K562 (cell line): ENCODE results near the gene POR. TPM values are rescaled to one million over a fixed set of nuclear protein-coding genes. Genes with fewer than 3 reads are reported as not detected.

Experiments used
- BRF1 ChIP-seq: IDR thresholded peaks from 3 replicates; pipeline ENCODE4 v1.6.1; 2011; ENCODE audit warnings: borderline replicate concordance, mild to moderate bottlenecking; ENCODE audit not compliant: insufficient read length; ENCODE audit errors: extremely low read depth
- COPS2 ChIP-seq: fragments of 450-650 bp; conservative IDR thresholded peaks from 2 replicates; pipeline ENCODE4 v1.6.1; 2016; ENCODE audit warnings: mild to moderate bottlenecking, moderate library complexity
- DDX20 ChIP-seq: fragments of 450-650 bp; IDR thresholded peaks from 2 replicates; pipeline ENCODE4 v1.6.1; 2016; ENCODE audit warnings: missing genetic modification characterization, low read depth, mild to moderate bottlenecking, missing compliant biosample characterization, moderate library complexity
- DLX4 ChIP-seq: fragments of 250-450 bp; sonication (Bioruptor Pico); IDR thresholded peaks from 2 replicates; pipeline ENCODE4 v1.6.1; 2021; ENCODE audit warnings: mild to moderate bottlenecking
- EZH2 ChIP-seq: IDR thresholded peaks from 2 replicates; pipeline ENCODE4 v1.6.1; 2012; ENCODE audit warnings: low read depth, mild to moderate bottlenecking, inconsistent platforms, low read length, borderline replicate concordance
- HMGN3 ChIP-seq: IDR thresholded peaks from 2 replicates; pipeline ENCODE4 v1.6.1; 2011; ENCODE audit warnings: borderline replicate concordance, low read depth, mild to moderate bottlenecking, mixed read lengths, low read length; ENCODE audit not compliant: insufficient read length; ENCODE audit errors: extremely low read depth
- MAFF ChIP-seq: IDR thresholded peaks from 2 replicates; pipeline ENCODE4 v1.6.1; 2012; ENCODE audit warnings: low read length, improper control_type of control experiment
- NEUROD1 ChIP-seq: fragments of 150-350 bp; IDR thresholded peaks from 2 replicates; pipeline ENCODE4 v1.6.1; 2014; ENCODE audit warnings: borderline replicate concordance, low read length, low read depth; ENCODE audit not compliant: partially characterized antibody
- NFE2L1 ChIP-seq: fragments of 450-650 bp; IDR thresholded peaks from 2 replicates; pipeline ENCODE4 v1.6.1; 2016; ENCODE audit warnings: missing genetic modification characterization, low read depth, mild to moderate bottlenecking, missing compliant biosample characterization, moderate library complexity, borderline replicate concordance
- NFYB ChIP-seq: IDR thresholded peaks from 2 replicates; pipeline ENCODE4 v1.6.1; 2011; ENCODE audit warnings: mild to moderate bottlenecking, moderate library complexity; ENCODE audit not compliant: insufficient read length; ENCODE audit errors: extremely low read depth
- RAD21 ChIP-seq, 2 experiments: fragments of 250-450 bp in 1 of 2; fragments of 450-650 bp in 1 of 2; sonication (Bioruptor Pico) in 1 of 2; formaldehyde crosslinking in 1 of 2; IDR thresholded peaks in 1 of 2; conservative IDR thresholded peaks in 1 of 2; 2 replicates each; pipeline versions ENCODE4 v1.4.0 to v1.8.0; 2020 to 2022; ENCODE audit warnings: mild to moderate bottlenecking in 2 of 2, moderate library complexity in 1 of 2
- RHOXF2B ChIP-seq: fragments of 250-450 bp; sonication (Bioruptor Pico); conservative IDR thresholded peaks from 2 replicates; pipeline ENCODE4 v1.5.1; 2021
- TBP ChIP-seq: optimal IDR thresholded peaks from 2 replicates; pipeline ENCODE3; 2011; ENCODE audit warnings: low read depth, low read length, improper control_type of control experiment
- THRAP3 ChIP-seq: fragments of 450-650 bp; IDR thresholded peaks from 2 replicates; pipeline ENCODE4 v1.6.1; 2016; ENCODE audit warnings: mild to moderate bottlenecking, inconsistent platforms, borderline replicate concordance
- TOE1 ChIP-seq, 2 experiments: fragments of 450-650 bp in 1 of 2; sonication (generic) in 1 of 2; formaldehyde crosslinking in 1 of 2; IDR thresholded peaks; 2 replicates each; pipeline versions ENCODE4 v1.7.1 to v1.8.0; 2016 to 2022; ENCODE audit warnings: borderline replicate concordance in 2 of 2, mild to moderate bottlenecking in 2 of 2, antibody characterized with exemption in 1 of 2, inconsistent platforms in 1 of 2, low read depth in 1 of 2, missing genetic modification reagents in 1 of 2, moderate library complexity in 1 of 2
- ZBTB2 ChIP-seq: fragments of 450-650 bp; IDR thresholded peaks from 2 replicates; pipeline ENCODE4 v1.6.1; 2016; ENCODE audit warnings: antibody characterized with exemption
- ZBTB8A ChIP-seq: fragments of 450-650 bp; IDR thresholded peaks from 2 replicates; pipeline ENCODE4 v1.6.1; 2018; ENCODE audit warnings: mild to moderate bottlenecking, moderate library complexity; ENCODE audit not compliant: partially characterized antibody
- ZNF224 ChIP-seq: sonication (generic); formaldehyde crosslinking; IDR thresholded peaks from 2 replicates; pipeline ENCODE4 v1.8.0; 2022; ENCODE audit warnings: mild to moderate bottlenecking, missing genetic modification reagents
- ZNF311 ChIP-seq: fragments of 250-450 bp; sonication (Bioruptor Pico); IDR thresholded peaks from 2 replicates; pipeline ENCODE4 v1.4.0; 2020; ENCODE audit warnings: mild to moderate bottlenecking, moderate library complexity
- ZNF551 ChIP-seq: fragments of 250-450 bp; sonication (Bioruptor Pico); IDR thresholded peaks from 2 replicates; pipeline ENCODE4 v1.5.0; 2021; ENCODE audit warnings: mild to moderate bottlenecking, moderate library complexity
- ZNF778 ChIP-seq: fragments of 450-650 bp; formaldehyde crosslinking; IDR thresholded peaks from 2 replicates; pipeline ENCODE4 v1.4.0; 2020; ENCODE audit warnings: mild to moderate bottlenecking, moderate library complexity
- ZSCAN29 ChIP-seq: fragments of 450-650 bp; IDR thresholded peaks from 2 replicates; pipeline ENCODE4 v1.6.1; 2017
- polyA plus RNA-seq, 8 experiments: library from polyadenylated mRNA; depleted of rRNA in 4 of 8; stranded (reverse) in 5 of 8; unstranded in 3 of 8; fragments of >200 nt; fragmentation: Nextera tagmentation in 2 of 8; fragmentation: Illumina TruSeq in 1 of 8; extraction: Ambion mirVana in 2 of 8; extraction: Trizol in 1 of 8; gene quantifications; 2 replicates each; pipeline versions ENCODE4 v1.2.1 to v1.2.3, GENCODE V29; 2011 to 2014; ENCODE audit warnings: inconsistent platforms in 1 of 8, missing spikeins in 1 of 8
- total RNA-seq, 7 experiments: library from RNA; depleted of rRNA in 6 of 7; stranded (reverse); fragments of >200 nt in 6 of 7; fragmentation: Illumina TruSeq in 2 of 7; extraction: Trizol in 2 of 7; gene quantifications; 2 replicates each; pipeline versions ENCODE4 v1.2.1 to v1.2.3, GENCODE V29; 2011 to 2021; ENCODE audit warnings: low replicate concordance in 1 of 7
- TF ChIP-seq, protein P1 (sequence below): sonication (generic); formaldehyde crosslinking; IDR thresholded peaks from 2 replicates; pipeline ENCODE4 v1.9.0; 2022; ENCODE audit warnings: mild to moderate bottlenecking, missing genetic modification reagents
- TF ChIP-seq, protein P2 (sequence below): fragments of 250-450 bp; sonication (Bioruptor Pico); IDR thresholded peaks from 2 replicates; pipeline ENCODE4 v1.4.0; 2020; ENCODE audit warnings: mild to moderate bottlenecking

The POR gene
- total and polyA plus RNA-seq, 9 of the 15 experiments (the other 6 are each of a cell fraction or from before 2014, with no cell fraction given) = 4.7 to 142 (median 40.8) TPM

DNA sequence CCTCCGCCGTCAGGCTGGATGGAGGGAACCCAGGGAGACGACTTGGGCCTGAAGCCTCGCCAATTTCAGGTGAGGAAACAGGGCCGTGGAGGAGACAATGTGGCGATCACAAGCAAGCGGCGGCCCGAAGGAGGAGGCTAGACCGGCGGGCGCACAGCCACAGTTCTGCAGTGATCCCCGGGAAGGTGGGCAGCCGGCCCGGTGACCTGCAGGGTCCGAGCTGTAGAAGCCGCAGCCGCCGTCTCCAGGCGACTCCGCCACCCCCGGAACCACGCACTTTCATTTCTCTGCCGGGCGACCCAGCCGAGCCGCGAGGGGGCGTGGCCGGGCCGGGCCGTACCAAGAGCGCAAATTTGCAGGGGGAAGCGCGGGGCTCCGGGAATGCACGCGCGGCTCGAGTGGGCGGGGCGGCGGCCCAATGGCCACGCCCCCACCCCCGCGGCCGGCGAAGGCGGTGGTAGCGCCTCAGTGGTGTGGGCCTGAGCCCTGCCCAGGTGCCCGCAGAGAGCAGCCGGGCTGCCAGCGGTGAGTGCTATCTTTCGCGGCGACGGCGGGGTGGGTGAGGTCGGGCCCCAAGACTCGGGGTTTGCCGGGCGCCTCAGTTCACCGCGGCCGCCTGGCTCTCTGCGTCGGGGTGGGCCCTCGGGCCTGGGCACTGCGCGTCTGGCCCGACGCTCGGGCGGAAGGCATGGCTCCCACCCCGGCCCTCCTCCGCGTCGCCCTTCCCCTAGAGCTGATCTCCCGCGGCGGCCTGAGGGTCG, at the start of gene POR (continued):
- TF ChIP-seq DLX4 (CRISPR knock-in tag) = no peak
- peak; percentile 97 for TF ChIP-seq HMGN3
- no peak for TF ChIP-seq RAD21 (CRISPR knock-in tag; conservative IDR thresholded peaks at IDR 0.05 in 1 of 2, IDR thresholded peaks at IDR 0.05 in 1 of 2)
- TF ChIP-seq NFYB = no peak
- TF ChIP-seq, protein P1, sequence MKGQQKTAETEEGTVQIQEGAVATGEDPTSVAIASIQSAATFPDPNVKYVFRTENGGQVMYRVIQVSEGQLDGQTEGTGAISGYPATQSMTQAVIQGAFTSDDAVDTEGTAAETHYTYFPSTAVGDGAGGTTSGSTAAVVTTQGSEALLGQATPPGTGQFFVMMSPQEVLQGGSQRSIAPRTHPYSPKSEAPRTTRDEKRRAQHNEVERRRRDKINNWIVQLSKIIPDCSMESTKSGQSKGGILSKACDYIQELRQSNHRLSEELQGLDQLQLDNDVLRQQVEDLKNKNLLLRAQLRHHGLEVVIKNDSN (CRISPR knock-in tag) = no peak
- TF ChIP-seq ZSCAN29 = no peak
- peak; percentile 98 for TF ChIP-seq TBP
- TF ChIP-seq NFE2L1 (tag) = no peak
- no peak for TF ChIP-seq BRF1
- TF ChIP-seq EZH2 = no peak
- peak; percentile 59; the same call in 1 of the 2 replicates for TF ChIP-seq MAFF
- TF ChIP-seq ZBTB8A = no peak
- no peak for TF ChIP-seq ZNF311 (CRISPR knock-in tag)
- TF ChIP-seq NEUROD1 = peak; percentile 97
- no peak for TF ChIP-seq COPS2
- no peak for TF ChIP-seq ZNF224 (CRISPR knock-in tag)
- TF ChIP-seq RHOXF2B (CRISPR knock-in tag) = 0 out of 2 replicates have a peak, but pooled peaks have one; percentile 10
- TF ChIP-seq TOE1 (IDR thresholded peaks at IDR 0.05; ENCODE audit: borderline replicate concordance) = peak; percentile 98
- TF ChIP-seq TOE1 (CRISPR knock-in tag; IDR thresholded peaks at IDR 0.05; ENCODE audit: borderline replicate concordance, low read depth) = no peak; the same call in 1 of the 2 replicates
- TF ChIP-seq ZBTB2 = no peak
- no peak for TF ChIP-seq ZNF778 (CRISPR knock-in tag)
- TF ChIP-seq, protein P2, sequence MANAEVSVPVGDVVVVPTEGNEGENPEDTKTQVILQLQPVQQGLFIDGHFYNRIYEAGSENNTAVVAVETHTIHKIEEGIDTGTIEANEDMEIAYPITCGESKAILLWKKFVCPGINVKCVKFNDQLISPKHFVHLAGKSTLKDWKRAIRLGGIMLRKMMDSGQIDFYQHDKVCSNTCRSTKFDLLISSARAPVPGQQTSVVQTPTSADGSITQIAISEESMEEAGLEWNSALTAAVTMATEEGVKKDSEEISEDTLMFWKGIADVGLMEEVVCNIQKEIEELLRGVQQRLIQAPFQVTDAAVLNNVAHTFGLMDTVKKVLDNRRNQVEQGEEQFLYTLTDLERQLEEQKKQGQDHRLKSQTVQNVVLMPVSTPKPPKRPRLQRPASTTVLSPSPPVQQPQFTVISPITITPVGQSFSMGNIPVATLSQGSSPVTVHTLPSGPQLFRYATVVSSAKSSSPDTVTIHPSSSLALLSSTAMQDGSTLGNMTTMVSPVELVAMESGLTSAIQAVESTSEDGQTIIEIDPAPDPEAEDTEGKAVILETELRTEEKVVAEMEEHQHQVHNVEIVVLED (CRISPR knock-in tag) = peak; percentile 80
- no peak for TF ChIP-seq DDX20 (tag)
- TF ChIP-seq THRAP3 = no peak
- no peak for TF ChIP-seq ZNF551 (CRISPR knock-in tag)
